GM11168 (cell line): Measurements from ENCODE around the gene OXCT1.

Experiments
- in situ Hi-C: fragments of 300-500 bp; cut with MboI; formaldehyde crosslinking; loops from one replicate; pipeline ENCODE4 v1.12.0; 2022; ENCODE audit warnings: low sequenced_read_pairs; ENCODE audit not compliant: unreplicated experiment

OXCT1 gene

GRCh38 chr5:41869724-41870626 is at the start of gene OXCT1:
Gene OXCT1 (minus strand): TSS chr5:41870425. CDS start chr5:41870358, 67 bp downstream.
- in situ Hi-C loops, result loop anchor here (5.0 kb wide), 1 partner anchor 62 kb away; no protein-coding TSS in a partner anchor

- in situ Hi-C loops, result no loop called here
Observed at GRCh38 chr5:41918105-41918504, 47.9 kb upstream of the OXCT1 start.

- in situ Hi-C loops, result no loop called here
Observed at GRCh38 chr5:41908374-41909079, 38.3 kb upstream of the OXCT1 start.

- in situ Hi-C loops, result no loop called here
Observed at GRCh38 chr5:41906151-41906550, 35.9 kb upstream of the OXCT1 start.

- in situ Hi-C loops, result no loop called here
Observed at GRCh38 chr5:41903892-41904799, 33.9 kb upstream of the OXCT1 start, which contains the start of gene RIMOC1. Gene RIMOC1 (plus strand): TSS chr5:41904344. CDS start chr5:41904368, 24 bp downstream.

- in situ Hi-C loops, result no loop called here
Observed at GRCh38 chr5:41903382-41903891, 33.2 kb upstream of the OXCT1 start.

GRCh38 chr5:41896230-41896629 is 26.0 kb upstream of the OXCT1 start:
- in situ Hi-C loops, result no loop called here

- in situ Hi-C loops, result no loop called here
Observed at GRCh38 chr5:41893074-41893851, 23.0 kb upstream of the OXCT1 start.

- in situ Hi-C loops, result no loop called here
Observed at GRCh38 chr5:41892031-41892430, 21.8 kb upstream of the OXCT1 start.

- in situ Hi-C loops, result no loop called here
Observed at GRCh38 chr5:41891066-41891707, 21.0 kb upstream of the OXCT1 start.

- in situ Hi-C loops, result no loop called here
Observed at GRCh38 chr5:41885286-41885685, 15.1 kb upstream of the OXCT1 start.

GRCh38 chr5:41883936-41884335 is 13.7 kb upstream of the OXCT1 start:
- in situ Hi-C loops, result no loop called here

GRCh38 chr5:41883243-41883642 is 13.0 kb upstream of the OXCT1 start:
- in situ Hi-C loops, result no loop called here

- in situ Hi-C loops, result no loop called here
Observed at GRCh38 chr5:41882765-41883164, 12.5 kb upstream of the OXCT1 start.

- in situ Hi-C loops, result no loop called here
Observed at GRCh38 chr5:41878643-41879478, 8.6 kb upstream of the OXCT1 start.

- in situ Hi-C loops, result no loop called here
Observed at GRCh38 chr5:41878173-41878572, 7.9 kb upstream of the OXCT1 start.

- in situ Hi-C loops, result no loop called here
Observed at GRCh38 chr5:41877408-41877807, 7.2 kb upstream of the OXCT1 start.

- in situ Hi-C loops, result no loop called here
Observed at GRCh38 chr5:41876678-41877077, 6.5 kb upstream of the OXCT1 start.
